ENCODE measurements around the gene DLG2.

GRCh38 chr11:85269109-85269508 is 358.0 kb downstream of the DLG2 start:
- TF ChIP-seq CTCF (conservative IDR thresholded peaks at IDR 0.05 in 1 of 2, IDR thresholded peaks at IDR 0.05 in 1 of 2; ENCODE audit: extremely low read depth in 1 of 2, insufficient read depth in 1 of 2, low read depth in 1 of 2, low read length in 2 of 2) (no peak), EZH2 (IDR thresholded peaks at IDR 0.05; ENCODE audit: borderline replicate concordance, low read length) (no peak)
